ENCODE measurements around the gene GPR153.

DNA sequence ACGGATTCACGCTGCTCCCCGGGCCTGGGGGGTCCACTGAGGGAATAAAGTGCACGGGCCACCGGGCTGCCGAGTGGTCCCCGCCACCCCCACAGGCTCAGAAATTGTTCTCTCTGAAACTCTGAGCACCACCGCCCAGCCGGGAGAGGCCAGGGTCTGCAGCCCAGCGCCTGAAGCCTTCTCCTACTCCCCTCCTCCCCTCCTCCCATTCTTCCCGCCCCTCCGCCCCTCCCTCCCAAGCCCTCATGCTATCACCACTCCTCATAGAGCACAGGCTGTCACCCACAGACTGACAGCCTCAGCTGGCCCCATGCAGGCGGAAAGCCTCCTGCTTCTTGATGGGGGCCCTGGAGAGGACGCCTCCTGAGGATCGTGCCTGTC lies 707 bp upstream of the GPR153 start:
- TF ChIP-seq, protein P1, sequence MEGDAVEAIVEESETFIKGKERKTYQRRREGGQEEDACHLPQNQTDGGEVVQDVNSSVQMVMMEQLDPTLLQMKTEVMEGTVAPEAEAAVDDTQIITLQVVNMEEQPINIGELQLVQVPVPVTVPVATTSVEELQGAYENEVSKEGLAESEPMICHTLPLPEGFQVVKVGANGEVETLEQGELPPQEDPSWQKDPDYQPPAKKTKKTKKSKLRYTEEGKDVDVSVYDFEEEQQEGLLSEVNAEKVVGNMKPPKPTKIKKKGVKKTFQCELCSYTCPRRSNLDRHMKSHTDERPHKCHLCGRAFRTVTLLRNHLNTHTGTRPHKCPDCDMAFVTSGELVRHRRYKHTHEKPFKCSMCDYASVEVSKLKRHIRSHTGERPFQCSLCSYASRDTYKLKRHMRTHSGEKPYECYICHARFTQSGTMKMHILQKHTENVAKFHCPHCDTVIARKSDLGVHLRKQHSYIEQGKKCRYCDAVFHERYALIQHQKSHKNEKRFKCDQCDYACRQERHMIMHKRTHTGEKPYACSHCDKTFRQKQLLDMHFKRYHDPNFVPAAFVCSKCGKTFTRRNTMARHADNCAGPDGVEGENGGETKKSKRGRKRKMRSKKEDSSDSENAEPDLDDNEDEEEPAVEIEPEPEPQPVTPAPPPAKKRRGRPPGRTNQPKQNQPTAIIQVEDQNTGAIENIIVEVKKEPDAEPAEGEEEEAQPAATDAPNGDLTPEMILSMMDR (IDR thresholded peaks at IDR 0.05) = no peak
- no peak for TF ChIP-seq EZH2 (IDR thresholded peaks at IDR 0.05; ENCODE audit: borderline replicate concordance, insufficient read depth, low read depth, low read length, poor library complexity, severe bottlenecking)
